Fibroblast of the aortic adventitia (primary cell): ENCODE results near the gene MAN1C1. TPM values are rescaled to one million over a fixed set of nuclear protein-coding genes. Genes with fewer than 3 reads are reported as not detected.

Source experiments
- DNase-seq: peaks from one replicate; pipeline ENCODE4 v3.0.0-alpha.2; 2010; ENCODE audit warnings: low read depth
- H3K4me3 ChIP-seq: 2 replicates; pipeline ENCODE4 v1.5.1; 2011; ENCODE audit warnings: low read depth, mild to moderate bottlenecking, control low read depth, low read length, moderate library complexity
- CTCF ChIP-seq: IDR thresholded peaks from 2 replicates; pipeline ENCODE4 v1.5.1; 2011; ENCODE audit warnings: mild to moderate bottlenecking, low read length, control low read depth, inconsistent platforms; ENCODE audit not compliant: insufficient read depth
- total RNA-seq: library from RNA; depleted of rRNA; stranded (reverse); fragments of >200 nt; gene quantifications from 2 replicates; pipeline ENCODE4 v1.2.3, GENCODE V29; 2012; ENCODE audit warnings: low replicate concordance

The MAN1C1 gene
- total RNA-seq, 1 donor, result 6.6 TPM

- peak; percentile 70 for DNase-seq
- H3K4me3 ChIP-seq, result no peak overlapping the region
These were observed 111.2 kb downstream of the MAN1C1 start for GRCh38 chr1:25727635-25728286.

GRCh38 chr1:25728301-25728935, 111.8 kb downstream of the MAN1C1 start:
- no peak overlapping the region for H3K4me3 ChIP-seq
- TF ChIP-seq CTCF, result no peak

More at GRCh38 chr1:25727635-25728286, 111.2 kb downstream of the MAN1C1 start:
- no peak for TF ChIP-seq CTCF

GRCh38 chr1:25729045-25729444, 112.5 kb downstream of the MAN1C1 start:
- DNase-seq, result no peak
- TF ChIP-seq CTCF, result no peak
- H3K4me3 ChIP-seq, result no peak overlapping the region

More at GRCh38 chr1:25728301-25728935, 111.8 kb downstream of the MAN1C1 start:
- DNase-seq, result no peak

- no peak for DNase-seq
These were observed 113.4 kb downstream of the MAN1C1 start for GRCh38 chr1:25729790-25730644.

GRCh38 chr1:25731148-25731547, 114.6 kb downstream of the MAN1C1 start:
- no peak for DNase-seq
- no peak overlapping the region for H3K4me3 ChIP-seq
- no peak for TF ChIP-seq CTCF

More at GRCh38 chr1:25729790-25730644, 113.4 kb downstream of the MAN1C1 start:
- no peak for TF ChIP-seq CTCF
- H3K4me3 ChIP-seq, result no peak overlapping the region

- no peak for DNase-seq
- H3K4me3 ChIP-seq, result no peak overlapping the region
- no peak for TF ChIP-seq CTCF
These were observed 115.2 kb downstream of the MAN1C1 start for GRCh38 chr1:25731626-25732370.
